ENCODE results near the gene PSMC3IP.
"Not testable (repeated sequence)": the region's sequence is repeated elsewhere in the genome, so short reads cannot be mapped to it uniquely, and the experiment has no call there.

PSMC3IP gene

GRCh38 chr17:42609814-42610801 lies 32.6 kb upstream of the PSMC3IP start:
- Histone ChIP-seq H2BK120ac (ENCODE audit: low read depth, low read length) (peak overlapping the region; percentile 61), H3K9ac (ENCODE audit: low read depth, low read length, poor library complexity) (peak overlapping the region; percentile 97), H3K36me3 (replicated peaks in 1 of 2; ENCODE audit: control insufficient read depth in 2 of 2, insufficient read depth in 2 of 2, low read length in 2 of 2) (peaks cover 26 to 48% of the 10 kb centered on the region in 2 donors), H2AK5ac (ENCODE audit: low read depth, low read length) (peak overlapping the region; percentile 70), H4K8ac (ENCODE audit: low read depth, low read length) (peak overlapping the region; percentile 65), H3K4me2 (ENCODE audit: insufficient read depth, low read length, poor library complexity, severe bottlenecking) (peak overlapping the region; percentile 93), H3K4me3 (ENCODE audit: low read length in 2 of 2) (peak overlapping the region; percentile 85 to 98), H2BK15ac (ENCODE audit: low read length) (peak overlapping the region; percentile 67), H3K4me1 (ENCODE audit: control insufficient read depth in 2 of 2, insufficient read depth in 1 of 2, low read depth in 1 of 2, low read length in 2 of 2) (peaks cover 7 to 11% of the 10 kb centered on the region in 2 donors), H2AFZ (ENCODE audit: low read length) (peak overlapping the region; percentile 94), H3K27ac (replicated peaks; ENCODE audit: low read length) (peak overlapping the region; percentile 77), H3K4ac (ENCODE audit: low read length) (peak overlapping the region; percentile 84), H3K18ac (ENCODE audit: low read length) (peak overlapping the region; percentile 89), H3K23ac (ENCODE audit: low read depth, low read length, poor library complexity) (peak overlapping the region; percentile 98)
- not testable (repeated sequence) for H2BK12ac ChIP-seq (ENCODE audit: low read length); DNase-seq (ENCODE audit: low spot score); H3K79me1 ChIP-seq (ENCODE audit: low read depth, low read length); H4K91ac ChIP-seq (ENCODE audit: low read depth, low read length, poor library complexity); H2BK5ac ChIP-seq (ENCODE audit: low read length); H3K9me3 ChIP-seq (replicated peaks in 1 of 2; ENCODE audit: control insufficient read depth in 2 of 2, insufficient read depth in 1 of 2, low read depth in 1 of 2, low read length in 2 of 2); H3K27me3 ChIP-seq (ENCODE audit: control insufficient read depth in 3 of 3, insufficient read depth in 3 of 3, low read depth in 1 of 3, low read length in 3 of 3); H3K14ac ChIP-seq (ENCODE audit: low read length)
- no CpG with 5 or more reads among the region's 42 CpGs for WGBS, 2 donors (ENCODE audit: extremely low coverage in 2 of 2, insufficient read length in 2 of 2, insufficient replicate concordance in 1 of 2)

GRCh38 chr17:42609182-42609813 lies 31.8 kb upstream of the PSMC3IP start, which contains the start of the genes RETREG3 and TUBG1:
Gene RETREG3, minus strand, starts transcription at chr17:42609374. Its CDS starts 50 bp downstream, at chr17:42609324.
Gene TUBG1, plus strand, starts transcription at chr17:42609683. Its CDS starts 55 bp downstream, at chr17:42609738.
- Histone ChIP-seq H4K8ac (ENCODE audit: low read depth, low read length) (peak within 1 kb of the TSS; percentile 65), H3K4me1 (ENCODE audit: control insufficient read depth in 2 of 2, insufficient read depth in 1 of 2, low read depth in 1 of 2, low read length in 2 of 2) (peaks cover 7 to 11% of the 10 kb centered on the region in 2 donors), H2AK5ac (ENCODE audit: low read depth, low read length) (peak within 1 kb of the TSS; percentile 88), H3K9me3 (replicated peaks in 1 of 2; ENCODE audit: control insufficient read depth in 2 of 2, insufficient read depth in 1 of 2, low read depth in 1 of 2, low read length in 2 of 2) (no peaks in the 10 kb centered on the region), H3K14ac (ENCODE audit: low read length) (peak within 1 kb of the TSS; percentile 94), H3K18ac (ENCODE audit: low read length) (peak within 1 kb of the TSS; percentile 99), H3K4me3 (ENCODE audit: low read length in 2 of 2) (peak within 1 kb of the TSS; percentile 85 to 98), H2BK5ac (ENCODE audit: low read length) (peak within 1 kb of the TSS; percentile 93), H3K27ac (replicated peaks; ENCODE audit: low read length) (peak within 1 kb of the TSS; percentile 77), H3K4ac (ENCODE audit: low read length) (peak within 1 kb of the TSS; percentile 84), H2AFZ (ENCODE audit: low read length) (peak within 1 kb of the TSS; percentile 94), H3K9ac (ENCODE audit: low read depth, low read length, poor library complexity) (peak within 1 kb of the TSS; percentile 97), H3K23ac (ENCODE audit: low read depth, low read length, poor library complexity) (peak within 1 kb of the TSS; percentile 98), H3K79me1 (ENCODE audit: low read depth, low read length) (peaks cover 8% of the 10 kb centered on the region), H2BK120ac (ENCODE audit: low read depth, low read length) (peak within 1 kb of the TSS; percentile 61), H2BK12ac (ENCODE audit: low read length) (peak within 1 kb of the TSS; percentile 41), H3K27me3 (ENCODE audit: control insufficient read depth in 3 of 3, insufficient read depth in 3 of 3, low read depth in 1 of 3, low read length in 3 of 3) (no peaks in the 10 kb centered on the region), H2BK15ac (ENCODE audit: low read length) (peak within 1 kb of the TSS; percentile 67), H4K91ac (ENCODE audit: low read depth, low read length, poor library complexity) (no peak within 1 kb of the TSS), H3K4me2 (ENCODE audit: insufficient read depth, low read length, poor library complexity, severe bottlenecking) (peak within 1 kb of the TSS; percentile 93), H3K36me3 (replicated peaks in 1 of 2; ENCODE audit: control insufficient read depth in 2 of 2, insufficient read depth in 2 of 2, low read length in 2 of 2) (peaks cover 20 to 42% of the 10 kb centered on the region in 2 donors)
- peak; percentile 100 for DNase-seq (ENCODE audit: low spot score)
- WGBS, 2 donors (ENCODE audit: extremely low coverage in 2 of 2, insufficient read length in 2 of 2, insufficient replicate concordance in 1 of 2): no CpG with 5 or more reads among the region's 66 CpGs

GRCh38 chr17:42608305-42609181 lies 31.0 kb upstream of the PSMC3IP start:
- H3K9ac ChIP-seq (ENCODE audit: low read depth, low read length, poor library complexity): peak overlapping the region; percentile 97
- peak overlapping the region; percentile 88 for H2AK5ac ChIP-seq (ENCODE audit: low read depth, low read length)
- H4K8ac ChIP-seq (ENCODE audit: low read depth, low read length): peak overlapping the region; percentile 17
- H2BK12ac ChIP-seq (ENCODE audit: low read length): peak overlapping the region; percentile 41
- H3K27me3 ChIP-seq (ENCODE audit: control insufficient read depth in 3 of 3, insufficient read depth in 3 of 3, low read depth in 1 of 3, low read length in 3 of 3): no peaks in the 10 kb centered on the region
- H3K18ac ChIP-seq (ENCODE audit: low read length): peak overlapping the region; percentile 99
- H3K36me3 ChIP-seq (replicated peaks in 1 of 2; ENCODE audit: control insufficient read depth in 2 of 2, insufficient read depth in 2 of 2, low read length in 2 of 2): peaks cover 15 to 35% of the 10 kb centered on the region in 2 donors
- H3K23ac ChIP-seq (ENCODE audit: low read depth, low read length, poor library complexity): peak overlapping the region; percentile 98
- H2BK5ac ChIP-seq (ENCODE audit: low read length): peak overlapping the region; percentile 93
- H2AFZ ChIP-seq (ENCODE audit: low read length): peak overlapping the region; percentile 92
- no peak overlapping the region for H4K91ac ChIP-seq (ENCODE audit: low read depth, low read length, poor library complexity)
- peak overlapping the region; percentile 91 for H3K4me2 ChIP-seq (ENCODE audit: insufficient read depth, low read length, poor library complexity, severe bottlenecking)
- H3K14ac ChIP-seq (ENCODE audit: low read length): peak overlapping the region; percentile 94
- peak overlapping the region; percentile 66 for H3K4ac ChIP-seq (ENCODE audit: low read length)
- no peak for DNase-seq (ENCODE audit: low spot score)
- H3K9me3 ChIP-seq (replicated peaks in 1 of 2; ENCODE audit: control insufficient read depth in 2 of 2, insufficient read depth in 1 of 2, low read depth in 1 of 2, low read length in 2 of 2): no peaks in the 10 kb centered on the region
- peaks cover 7 to 11% of the 10 kb centered on the region in 2 donors for H3K4me1 ChIP-seq (ENCODE audit: control insufficient read depth in 2 of 2, insufficient read depth in 1 of 2, low read depth in 1 of 2, low read length in 2 of 2)
- H3K27ac ChIP-seq (replicated peaks; ENCODE audit: low read length): peak overlapping the region; percentile 66
- no CpG with 5 or more reads among the region's 30 CpGs for WGBS, 2 donors (ENCODE audit: extremely low coverage in 2 of 2, insufficient read length in 2 of 2, insufficient replicate concordance in 1 of 2)
- peak overlapping the region; percentile 82 to 98 for H3K4me3 ChIP-seq (ENCODE audit: low read length in 2 of 2)
- peak overlapping the region; percentile 67 for H2BK15ac ChIP-seq (ENCODE audit: low read length)
- H3K79me1 ChIP-seq (ENCODE audit: low read depth, low read length): peaks cover 10% of the 10 kb centered on the region
- H2BK120ac ChIP-seq (ENCODE audit: low read depth, low read length): no peak overlapping the region
